ENCODE results near the gene AMIGO3. TPM values are rescaled to one million over a fixed set of nuclear protein-coding genes. Genes with fewer than 3 reads are reported as not detected.

The AMIGO3 gene
- total and polyA plus RNA-seq, 10 of the 15 experiments (the other 5 are each of a cell fraction or from before 2014, with no cell fraction given) = 0.07 to 1.3 (median 0.44) TPM; not detected in 3

DNA sequence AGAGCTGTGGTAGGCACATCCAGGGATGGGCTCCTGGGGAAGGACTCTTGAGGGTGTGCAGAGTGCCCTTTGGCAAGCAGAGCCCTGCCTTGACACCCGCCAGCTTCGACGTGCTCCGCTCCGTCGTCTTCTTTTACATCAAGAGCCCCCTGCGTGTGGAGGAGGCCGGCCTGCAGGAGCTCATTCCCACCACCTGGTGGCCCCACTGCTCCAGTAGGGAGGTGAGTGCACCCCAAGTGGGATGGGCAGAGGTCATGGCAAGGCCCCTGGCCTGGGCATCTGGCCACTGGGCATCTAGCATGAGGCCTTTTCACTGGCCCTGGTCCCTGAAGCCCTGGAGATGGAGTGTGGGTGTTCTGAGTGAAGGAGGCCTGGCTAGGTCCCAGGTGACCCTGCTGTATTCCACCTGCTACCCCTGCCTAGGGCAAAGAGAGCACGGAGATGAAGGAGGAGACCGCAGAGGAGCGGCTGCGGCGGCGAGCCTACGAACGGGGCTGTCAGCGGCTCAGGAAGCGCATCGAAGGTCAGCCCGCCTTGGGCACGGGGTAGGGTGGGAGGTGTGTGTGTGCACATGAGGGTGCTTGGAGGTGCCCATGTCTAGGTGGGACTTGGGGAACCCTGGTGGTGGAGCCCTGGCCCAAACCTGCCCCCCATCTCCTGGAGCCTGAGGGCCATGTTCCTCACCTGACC lies 18.0 kb downstream of the AMIGO3 start (continued):
- TF ChIP-seq USF2 (IDR thresholded peaks at IDR 0.05; ENCODE audit: borderline replicate concordance, low read depth, low read length) = no peak
- TF ChIP-seq ZNF207 (IDR thresholded peaks at IDR 0.05; ENCODE audit: borderline replicate concordance) = no peak

- H3K9me3 ChIP-seq (replicated peaks; ENCODE audit: control insufficient read depth, insufficient read depth, low read length) = no peaks in the 10 kb centered on the region
- BruUV-seq (replicated peaks) = no TSS peak
- no peaks in the 10 kb centered on the region for H3K4me1 ChIP-seq (ENCODE audit: control insufficient read depth, insufficient read depth, low read length)
- H3K27ac ChIP-seq (ENCODE audit: control insufficient read depth, insufficient read depth) = no peak overlapping the region
- ChIA-PET CTCF (interaction anchor here (0.8 to 4.6 kb wide), 3 partner anchors 29 to 207 kb away, joined by 3 to 19 read pairs (median 4); no protein-coding TSS in a partner anchor), POLR2A (no interaction called here), SMC1A (ENCODE audit: uncharacterized antibody, unreplicated experiment) (interaction anchor here (1.0 kb wide), 1 partner anchor 139 kb away, joined by 4 read pairs; no protein-coding TSS in a partner anchor), RAD21 (ENCODE audit: unreplicated experiment) (no interaction called here)
- no peaks in the 10 kb centered on the region for H3K79me2 ChIP-seq (ENCODE audit: control insufficient read depth, insufficient read depth, low read length)
- DNase-seq (ENCODE audit: low read depth, low spot score) (no peak), FAIRE-seq (no peak), ATAC-seq (no peak)
- in situ Hi-C loops (cut with MboI) (no loop called here), intact Hi-C loops (cut with micrococcal nuclease; ENCODE audit: unreplicated experiment) (no loop called here)
- 60% methylated on average over 13 of the region's 13 CpGs for WGBS (ENCODE audit: insufficient coverage, insufficient replicate concordance, low lambda C conversion rate, missing lambda C conversion rate)
- no peak overlapping the region for H3K9ac ChIP-seq (ENCODE audit: control insufficient read depth, insufficient read depth, low read length)
- H3K36me3 ChIP-seq (ENCODE audit: control insufficient read depth in 2 of 2, insufficient read depth in 2 of 2, low read length in 1 of 2) = peaks cover 0 to 6% of the 10 kb centered on the region in 2 experiments; a peak in 3 of 4 replicates
- H3K27me3 ChIP-seq (replicated peaks in 1 of 2; ENCODE audit: control insufficient read depth in 2 of 2, insufficient read depth in 2 of 2, low read length in 1 of 2) = no peaks in the 10 kb centered on the region
- TF ChIP-seq SMARCA5 (IDR thresholded peaks at IDR 0.05) (no peak), CTCF (IDR thresholded peaks at IDR 0.05 in 2 of 3, conservative IDR thresholded peaks at IDR 0.05 in 1 of 3; ENCODE audit: control insufficient read depth in 2 of 3, extremely low read depth in 1 of 3, insufficient read depth in 1 of 3, low read depth in 3 of 3, low read length in 3 of 3) (peak in 1 of 3 experiments; percentile 10; a peak in 1 of 6 replicates)
- no peak overlapping the region for H3K4me3 ChIP-seq
- H2AFZ ChIP-seq (ENCODE audit: control insufficient read depth, low read depth, low read length) = no peak overlapping the region
- no peaks in the 10 kb centered on the region for H4K20me1 ChIP-seq (ENCODE audit: control insufficient read depth, insufficient read depth)
- no peak overlapping the region for H3K4me2 ChIP-seq (ENCODE audit: control insufficient read depth, insufficient read depth)
These were observed 18.9 kb downstream of the AMIGO3 start for GRCh38 chr3:49700453-49701128.

Data from GM12878 (cell line).